Endodermal cell (in vitro differentiated cells): Measurements from ENCODE around the gene TDRD5. TPM values are rescaled to one million over a fixed set of nuclear protein-coding genes. Genes with fewer than 3 reads are reported as not detected.

Experiments
- DNase-seq: peaks from one replicate; pipeline ENCODE4 v3.0.0-alpha.2; 2017
- H3K27ac ChIP-seq: 2 replicates; pipeline ENCODE4 v1.5.1; 2013; ENCODE audit warnings: mild to moderate bottlenecking, low read depth, low read length, moderate library complexity
- H3K27me3 ChIP-seq: 2 replicates; pipeline ENCODE4 v1.6.1; 2013; ENCODE audit warnings: mild to moderate bottlenecking, low read length, moderate library complexity; ENCODE audit not compliant: insufficient read depth, control insufficient read depth, poor library complexity, severe bottlenecking
- H3K36me3 ChIP-seq: 2 replicates; pipeline ENCODE4 v1.7.0; 2013; ENCODE audit warnings: mild to moderate bottlenecking, low read length, moderate library complexity; ENCODE audit not compliant: control insufficient read depth, insufficient read depth
- H3K4me1 ChIP-seq: one replicate; pipeline ENCODE4 v1.7.0; 2013; ENCODE audit warnings: low read length; ENCODE audit not compliant: control insufficient read depth, insufficient read depth
- H3K4me3 ChIP-seq: 2 replicates; pipeline ENCODE4 v1.5.1; 2013; ENCODE audit warnings: mild to moderate bottlenecking, low read length, moderate library complexity
- H3K9ac ChIP-seq: 2 replicates; pipeline ENCODE4 v1.6.1; 2013; ENCODE audit warnings: mild to moderate bottlenecking, low read length, moderate library complexity; ENCODE audit not compliant: poor library complexity, severe bottlenecking; ENCODE audit errors: extremely low read depth
- H3K9me3 ChIP-seq: 2 replicates; pipeline ENCODE4 v1.6.1; 2013; ENCODE audit warnings: mild to moderate bottlenecking, low read length, moderate library complexity; ENCODE audit not compliant: control insufficient read depth
- H3K27ac Mint-ChIP-seq: 2 replicates; pipeline ENCODE4 v1.8.0; 2020; ENCODE audit warnings: mixed read lengths
- H3K27me3 Mint-ChIP-seq: 2 replicates; pipeline ENCODE4 v1.8.0; 2021; ENCODE audit warnings: mild to moderate bottlenecking, mixed read lengths; ENCODE audit not compliant: insufficient read depth
- H3K36me3 Mint-ChIP-seq: 2 replicates; pipeline ENCODE4 v1.8.0; 2020; ENCODE audit warnings: low read depth, mixed read lengths
- H3K4me1 Mint-ChIP-seq: 2 replicates; pipeline ENCODE4 v1.8.0; 2020; ENCODE audit warnings: mixed read lengths
- H3K4me3 Mint-ChIP-seq: 2 replicates; pipeline ENCODE4 v1.8.0; 2020; ENCODE audit warnings: mild to moderate bottlenecking, moderate library complexity, mixed read lengths
- H3K9me3 Mint-ChIP-seq: 2 replicates; pipeline ENCODE4 v1.8.0; 2020; ENCODE audit warnings: mild to moderate bottlenecking, mixed read lengths
- CTCF ChIP-seq: fragments of 200-600 bp; sonication (generic); conservative IDR thresholded peaks from 2 replicates; pipeline ENCODE4 v1.5.0; 2021; ENCODE audit warnings: antibody characterized with exemption, mild to moderate bottlenecking
- WGBS, 2 experiments: methylation state at CpG; one replicate each; pipeline versions ENCODE4 v1.1.5 to v1.1.7; 2013; ENCODE audit warnings: missing lambda C conversion rate in 2 of 2, mixed read lengths in 1 of 2; ENCODE audit not compliant: insufficient coverage in 1 of 2, insufficient read length in 1 of 2; 5-methylcytosine and 5-hydroxymethylcytosine counted together
- total RNA-seq, 2 donors: library from RNA; stranded (reverse); fragmentation: NEBNext Ultra II Directional in 1 of 2; extraction: Animal tissue kit (Norgen Biotek cat#: 25700) in 1 of 2; gene quantifications; 2 replicates in 1 of 2; 3 replicates in 1 of 2; pipeline ENCODE4 v1.2.1, GENCODE V29; 2021

The TDRD5 gene
- total RNA-seq, 2 donors from 2014 or later = 0.18 to 0.64 TPM

GRCh38 chr1:179589509-179589908, 2.1 kb upstream of the TDRD5 start:
- Histone ChIP-seq H3K36me3 (no peaks in the 10 kb centered on the region), H3K9ac (no peak overlapping the region), H3K9me3 (no peaks in the 10 kb centered on the region), H3K4me3 (no peak overlapping the region), H3K27ac (no peak overlapping the region), H3K27me3 (peaks cover 9% of the 10 kb centered on the region), H3K4me1 (no peaks in the 10 kb centered on the region)
- H3K9me3 Mint-ChIP-seq = no peaks in the 10 kb centered on the region
- TF ChIP-seq CTCF = no peak
- H3K4me3 Mint-ChIP-seq = no peak overlapping the region
- no peak for DNase-seq
- H3K27ac Mint-ChIP-seq = no peak overlapping the region
- peaks cover 87% of the 10 kb centered on the region for H3K27me3 Mint-ChIP-seq
- no peaks in the 10 kb centered on the region for H3K36me3 Mint-ChIP-seq
- WGBS, 2 experiments = 94 to 96% methylated on average over 4 of the region's 4 CpGs
- no peaks in the 10 kb centered on the region for H3K4me1 Mint-ChIP-seq

- Histone ChIP-seq H3K27ac (no peak overlapping the region), H3K4me1 (no peaks in the 10 kb centered on the region), H3K9me3 (no peaks in the 10 kb centered on the region), H3K9ac (no peak overlapping the region), H3K4me3 (no peak overlapping the region), H3K27me3 (peaks cover 13% of the 10 kb centered on the region), H3K36me3 (no peaks in the 10 kb centered on the region)
- no peak for TF ChIP-seq CTCF
- Mint-ChIP-seq H3K9me3 (no peaks in the 10 kb centered on the region), H3K4me3 (no peak overlapping the region), H3K36me3 (no peaks in the 10 kb centered on the region), H3K27me3 (peaks cover 83% of the 10 kb centered on the region), H3K27ac (no peak overlapping the region), H3K4me1 (no peaks in the 10 kb centered on the region)
- DNase-seq = no peak
- whole genome bisulfite sequencing, 2 experiments = 93 to 96% methylated on average over 6 to 8 of the region's 11 CpGs
These were observed 961 bp upstream of the TDRD5 start for GRCh38 chr1:179590671-179591070.

GRCh38 chr1:179591253-179591591, 410 bp upstream of the TDRD5 start:
- Histone ChIP-seq H3K9ac (no peak overlapping the region), H3K4me1 (no peaks in the 10 kb centered on the region), H3K4me3 (no peak overlapping the region), H3K9me3 (no peaks in the 10 kb centered on the region), H3K36me3 (no peaks in the 10 kb centered on the region), H3K27me3 (peaks cover 13% of the 10 kb centered on the region), H3K27ac (no peak overlapping the region)
- no peak for TF ChIP-seq CTCF
- Mint-ChIP-seq H3K27me3 (peaks cover 84% of the 10 kb centered on the region), H3K36me3 (no peaks in the 10 kb centered on the region), H3K27ac (no peak overlapping the region), H3K9me3 (no peaks in the 10 kb centered on the region), H3K4me1 (no peaks in the 10 kb centered on the region), H3K4me3 (no peak overlapping the region)
- WGBS, 2 experiments = 94 to 97% methylated on average over 5 to 7 of the region's 7 CpGs
- DNase-seq = no peak
